DND-41 (cell line): Measurements from ENCODE around the gene EAF1.

Experiments
- ATAC-seq: fragments of 200-7000 bp; cut with Tn5 transposase; 3 replicates; pipeline ENCODE4 v1.9.1; 2021; ENCODE audit warnings: low read depth; ENCODE audit not compliant: insufficient read depth
- DNase-seq: peaks from one replicate; pipeline ENCODE4 v3.0.0-alpha.2; 2020
- H2AFZ ChIP-seq: 2 replicates; pipeline ENCODE4 v1.6.0; 2012; ENCODE audit warnings: low read depth, low read length
- H3K27ac ChIP-seq: 2 replicates; pipeline ENCODE4 v1.5.1; 2012; ENCODE audit warnings: low read length, inconsistent platforms
- H3K27me3 ChIP-seq: fragments of 200-600 bp; sonication (generic); 2 replicates; pipeline ENCODE4 v1.6.0; 2012; ENCODE audit warnings: low read length, mild to moderate bottlenecking, inconsistent platforms; ENCODE audit not compliant: insufficient read depth, poor library complexity
- H3K36me3 ChIP-seq: 2 replicates; pipeline ENCODE4 v1.5.1; 2012; ENCODE audit warnings: low read length, inconsistent platforms; ENCODE audit not compliant: insufficient read depth
- H3K4me1 ChIP-seq: 2 replicates; pipeline ENCODE4 v1.5.1; 2012; ENCODE audit warnings: mild to moderate bottlenecking, low read length; ENCODE audit not compliant: insufficient read depth
- H3K4me2 ChIP-seq: 2 replicates; pipeline ENCODE4 v1.6.0; 2012; ENCODE audit warnings: mild to moderate bottlenecking, moderate library complexity, low read length, inconsistent platforms; ENCODE audit not compliant: insufficient read depth
- H3K4me3 ChIP-seq, 2 experiments: fragments of 200-600 bp in 1 of 2; shearing (Covaris generic) in 1 of 2; 2 replicates each; pipeline ENCODE4 v1.5.1; 2012 to 2016; ENCODE audit warnings: inconsistent platforms in 2 of 2, low read length in 2 of 2, mild to moderate bottlenecking in 2 of 2, low read depth in 1 of 2, moderate library complexity in 1 of 2
- H3K79me2 ChIP-seq: 2 replicates; pipeline ENCODE4 v1.6.0; 2012; ENCODE audit warnings: low read length, inconsistent platforms; ENCODE audit not compliant: insufficient read depth
- H3K9ac ChIP-seq: 2 replicates; pipeline ENCODE4 v1.6.0; 2012; ENCODE audit warnings: low read depth, mild to moderate bottlenecking, inconsistent platforms, low read length, moderate library complexity
- H3K9me3 ChIP-seq: 2 replicates; pipeline ENCODE4 v1.5.1; 2012; ENCODE audit warnings: low read length, moderate library complexity, mild to moderate bottlenecking, inconsistent platforms; ENCODE audit not compliant: insufficient read depth, severe bottlenecking
- H4K20me1 ChIP-seq: 2 replicates; pipeline ENCODE4 v1.6.0; 2012; ENCODE audit warnings: low read length; ENCODE audit not compliant: insufficient read depth
- EZH2 ChIP-seq: IDR thresholded peaks from 3 replicates; pipeline ENCODE4 v1.6.1; 2012; ENCODE audit warnings: borderline replicate concordance, low read depth, mild to moderate bottlenecking, moderate library complexity, low read length, inconsistent platforms; ENCODE audit not compliant: severe bottlenecking
- TF ChIP-seq, protein P1 (sequence below): IDR thresholded peaks from 2 replicates; pipeline ENCODE4 v1.5.1; 2012; ENCODE audit warnings: borderline replicate concordance, low read length, moderate library complexity, mild to moderate bottlenecking; ENCODE audit not compliant: poor library complexity, severe bottlenecking; ENCODE audit errors: extremely low read depth

Gene EAF1

DNA sequence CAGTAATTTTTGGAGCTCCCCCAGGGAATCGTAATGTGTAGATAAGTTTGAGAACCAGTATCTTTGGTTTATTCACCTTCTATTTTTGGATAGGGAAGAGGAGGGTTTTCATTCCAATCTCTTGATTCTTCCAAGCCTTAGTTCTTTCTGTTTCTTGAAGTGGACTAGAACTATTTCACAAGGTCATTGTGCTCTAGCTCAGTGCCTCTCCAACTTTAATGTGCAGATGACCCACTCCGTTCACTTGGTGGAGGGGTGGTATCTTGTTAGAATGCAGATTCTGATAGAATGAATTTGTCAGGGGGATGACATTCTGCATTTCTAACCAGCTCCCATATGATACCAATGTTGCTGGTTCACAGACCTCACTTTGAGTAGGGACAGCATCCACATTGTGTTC, 58.6 kb downstream of the EAF1 start:
- no peaks in the 10 kb centered on the region for H3K27me3 ChIP-seq
- H2AFZ ChIP-seq: no peak overlapping the region
- H3K4me1 ChIP-seq: no peaks in the 10 kb centered on the region
- H3K4me3 ChIP-seq: no peak overlapping the region
- H3K4me2 ChIP-seq: no peak overlapping the region
- DNase-seq (no peak), ATAC-seq (no peak)
- no peaks in the 10 kb centered on the region for H4K20me1 ChIP-seq
- H3K27ac ChIP-seq: no peak overlapping the region
- H3K9me3 ChIP-seq: no peaks in the 10 kb centered on the region
- no peaks in the 10 kb centered on the region for H3K36me3 ChIP-seq
- TF ChIP-seq, protein P1, sequence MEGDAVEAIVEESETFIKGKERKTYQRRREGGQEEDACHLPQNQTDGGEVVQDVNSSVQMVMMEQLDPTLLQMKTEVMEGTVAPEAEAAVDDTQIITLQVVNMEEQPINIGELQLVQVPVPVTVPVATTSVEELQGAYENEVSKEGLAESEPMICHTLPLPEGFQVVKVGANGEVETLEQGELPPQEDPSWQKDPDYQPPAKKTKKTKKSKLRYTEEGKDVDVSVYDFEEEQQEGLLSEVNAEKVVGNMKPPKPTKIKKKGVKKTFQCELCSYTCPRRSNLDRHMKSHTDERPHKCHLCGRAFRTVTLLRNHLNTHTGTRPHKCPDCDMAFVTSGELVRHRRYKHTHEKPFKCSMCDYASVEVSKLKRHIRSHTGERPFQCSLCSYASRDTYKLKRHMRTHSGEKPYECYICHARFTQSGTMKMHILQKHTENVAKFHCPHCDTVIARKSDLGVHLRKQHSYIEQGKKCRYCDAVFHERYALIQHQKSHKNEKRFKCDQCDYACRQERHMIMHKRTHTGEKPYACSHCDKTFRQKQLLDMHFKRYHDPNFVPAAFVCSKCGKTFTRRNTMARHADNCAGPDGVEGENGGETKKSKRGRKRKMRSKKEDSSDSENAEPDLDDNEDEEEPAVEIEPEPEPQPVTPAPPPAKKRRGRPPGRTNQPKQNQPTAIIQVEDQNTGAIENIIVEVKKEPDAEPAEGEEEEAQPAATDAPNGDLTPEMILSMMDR: no peak
- TF ChIP-seq EZH2: no peak
- no peak overlapping the region for H3K9ac ChIP-seq
- no peaks in the 10 kb centered on the region for H3K79me2 ChIP-seq

DNA sequence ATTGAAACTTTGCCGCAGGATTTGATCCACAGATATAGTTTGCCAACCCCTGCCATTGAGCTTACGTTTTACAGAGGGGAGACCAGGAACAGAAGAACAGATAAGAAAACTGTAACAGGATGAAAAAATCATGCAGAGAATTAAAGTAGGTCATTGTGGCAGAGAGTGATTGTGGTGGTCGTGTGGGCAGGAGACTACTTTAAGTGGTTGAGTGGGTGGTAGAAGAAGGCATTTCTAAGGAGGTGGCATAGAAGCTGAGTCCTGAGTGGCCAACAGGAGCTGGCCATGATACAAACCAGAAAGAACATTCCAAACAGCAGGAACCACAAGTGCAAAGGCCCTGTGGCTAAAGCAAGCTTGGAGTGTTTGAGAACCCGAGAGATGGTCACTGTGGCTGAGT, 59.6 kb downstream of the EAF1 start:
- no peaks in the 10 kb centered on the region for H3K4me1 ChIP-seq
- no peak overlapping the region for H3K27ac ChIP-seq
- H3K4me2 ChIP-seq: no peak overlapping the region
- H3K9ac ChIP-seq: no peak overlapping the region
- H3K36me3 ChIP-seq: no peaks in the 10 kb centered on the region
- H3K9me3 ChIP-seq: no peaks in the 10 kb centered on the region
- H3K79me2 ChIP-seq: no peaks in the 10 kb centered on the region
- no peak for TF ChIP-seq EZH2
- TF ChIP-seq, protein P1: no peak
- H2AFZ ChIP-seq: no peak overlapping the region
- no peaks in the 10 kb centered on the region for H4K20me1 ChIP-seq
- no peak for ATAC-seq
- DNase-seq: no peak
- H3K27me3 ChIP-seq: no peaks in the 10 kb centered on the region
- H3K4me3 ChIP-seq: no peak overlapping the region

DNA sequence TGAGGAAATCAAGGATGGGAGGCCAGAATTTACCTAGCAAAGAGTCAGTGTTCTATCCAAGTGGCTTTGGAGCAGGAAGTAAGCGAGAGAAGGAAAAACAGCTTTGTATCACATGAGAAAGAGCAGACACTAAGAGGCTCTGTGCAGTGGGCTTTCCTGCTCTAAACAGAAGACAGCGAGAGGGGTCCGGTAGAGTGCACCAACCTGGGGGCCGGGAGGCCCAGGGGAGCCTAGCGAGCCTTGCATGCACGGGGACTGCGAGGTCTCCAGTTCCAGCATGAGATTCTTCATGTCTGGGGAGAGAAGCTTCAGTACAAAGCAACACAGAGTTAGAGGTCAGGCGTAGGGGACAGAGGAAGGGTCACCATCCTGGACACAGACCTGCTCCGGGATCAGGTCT, 60.6 kb downstream of the EAF1 start:
- Histone ChIP-seq H3K4me3 (no peak overlapping the region), H3K4me2 (no peak overlapping the region), H3K4me1 (no peaks in the 10 kb centered on the region), H3K9me3 (no peaks in the 10 kb centered on the region), H2AFZ (no peak overlapping the region), H3K36me3 (no peaks in the 10 kb centered on the region), H3K79me2 (no peaks in the 10 kb centered on the region), H4K20me1 (no peaks in the 10 kb centered on the region), H3K27ac (no peak overlapping the region), H3K9ac (no peak overlapping the region), H3K27me3 (no peaks in the 10 kb centered on the region)
- ATAC-seq: no peak
- DNase-seq: no peak
- TF ChIP-seq EZH2: no peak
- TF ChIP-seq, protein P1: no peak

DNA sequence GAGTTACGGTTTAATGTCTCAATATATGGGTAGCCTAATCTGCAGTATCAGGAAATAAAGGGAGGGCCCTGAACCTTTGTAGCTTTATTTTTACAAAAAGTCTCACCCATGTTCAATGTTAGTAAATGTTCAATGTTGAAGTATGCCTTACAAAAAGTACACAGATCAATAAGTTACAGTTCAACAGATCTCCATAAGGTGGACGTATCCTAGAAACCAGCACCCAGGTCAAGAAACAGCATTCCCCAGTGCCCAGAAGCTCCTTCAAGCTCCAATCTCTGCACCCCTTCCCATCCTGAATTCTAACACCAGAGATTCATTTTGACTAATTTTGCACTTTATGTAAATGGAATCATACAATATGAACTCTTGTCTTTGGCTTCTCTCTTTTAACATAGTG, 62.8 kb downstream of the EAF1 start:
- no peak overlapping the region for H2AFZ ChIP-seq
- no peaks in the 10 kb centered on the region for H3K36me3 ChIP-seq
- ATAC-seq: no peak
- no peaks in the 10 kb centered on the region for H3K27me3 ChIP-seq
- no peaks in the 10 kb centered on the region for H4K20me1 ChIP-seq
- H3K4me1 ChIP-seq: no peaks in the 10 kb centered on the region
- H3K4me3 ChIP-seq: no peak overlapping the region
- H3K79me2 ChIP-seq: no peaks in the 10 kb centered on the region
- TF ChIP-seq, protein P1: no peak
- no peak for TF ChIP-seq EZH2
- H3K9ac ChIP-seq: no peak overlapping the region
- no peak overlapping the region for H3K4me2 ChIP-seq
- DNase-seq: no peak
- H3K9me3 ChIP-seq: no peaks in the 10 kb centered on the region
- H3K27ac ChIP-seq: no peak overlapping the region
